ENCODE results near the gene LARGE2. TPM values are rescaled to one million over a fixed set of nuclear protein-coding genes. Genes with fewer than 3 reads are reported as not detected.

The LARGE2 gene
- total RNA-seq, 2 donors from 2014 or later: 0.90 to 1.4 TPM

- no peaks in the 10 kb centered on the region for H3K27me3 Mint-ChIP-seq (ENCODE audit: low read depth)
- no peak for ATAC-seq (replicated peaks in 1 of 2)
- no peak overlapping the region for H3K27ac Mint-ChIP-seq
- peaks cover 8% of the 10 kb centered on the region in 2 donors for H3K36me3 Mint-ChIP-seq (ENCODE audit: insufficient read depth in 2 of 2)
- DNase-seq: no peak
- H3K4me3 Mint-ChIP-seq: no peak overlapping the region
- H3K4me1 Mint-ChIP-seq (ENCODE audit: low read depth): no peaks in the 10 kb centered on the region
- no peaks in the 10 kb centered on the region for H3K9me3 Mint-ChIP-seq
Observed at GRCh38 chr11:45947885-45948284, 25.4 kb downstream of the LARGE2 start.

GRCh38 chr11:45948356-45948755, 25.9 kb downstream of the LARGE2 start:
- DNase-seq: no peak
- H3K27me3 Mint-ChIP-seq (ENCODE audit: low read depth): no peaks in the 10 kb centered on the region
- ATAC-seq (replicated peaks in 1 of 2): no peak
- no peak overlapping the region for H3K4me3 Mint-ChIP-seq
- H3K4me1 Mint-ChIP-seq (ENCODE audit: low read depth): no peaks in the 10 kb centered on the region
- no peaks in the 10 kb centered on the region for H3K9me3 Mint-ChIP-seq
- peaks cover 8 to 10% of the 10 kb centered on the region in 2 donors for H3K36me3 Mint-ChIP-seq (ENCODE audit: insufficient read depth in 2 of 2)
- no peak overlapping the region for H3K27ac Mint-ChIP-seq

- Mint-ChIP-seq H3K4me1 (ENCODE audit: low read depth) (no peaks in the 10 kb centered on the region), H3K27me3 (ENCODE audit: low read depth) (no peaks in the 10 kb centered on the region), H3K9me3 (no peaks in the 10 kb centered on the region), H3K27ac (no peak overlapping the region), H3K36me3 (ENCODE audit: insufficient read depth in 2 of 2) (peaks cover 8 to 12% of the 10 kb centered on the region in 2 donors), H3K4me3 (no peak overlapping the region)
- DNase-seq: no peak
- no peak for ATAC-seq (replicated peaks in 1 of 2)
Observed at GRCh38 chr11:45949992-45950407, 27.5 kb downstream of the LARGE2 start.

DNA sequence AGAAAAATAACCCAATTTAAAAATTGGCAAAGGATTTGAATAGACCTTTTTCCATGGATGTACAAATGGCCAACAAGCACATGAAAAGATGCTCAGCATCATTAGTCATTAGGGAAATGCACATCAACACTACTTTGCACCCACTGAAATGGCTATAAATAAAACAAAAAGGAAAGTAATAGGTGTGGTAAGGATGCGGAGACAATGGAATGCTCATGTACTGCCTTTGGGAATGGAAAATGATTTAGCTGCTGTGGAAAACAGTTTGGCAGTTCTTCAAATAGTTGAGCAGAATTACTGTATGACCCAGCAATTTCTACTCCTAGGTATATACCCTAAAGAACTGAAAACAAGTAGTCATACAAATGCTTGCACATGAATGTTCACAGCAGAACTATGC, 37.4 kb downstream of the LARGE2 start:
- peaks cover 3 to 17% of the 10 kb centered on the region in 2 donors for H3K36me3 Mint-ChIP-seq (ENCODE audit: insufficient read depth in 2 of 2)
- no peak overlapping the region for H3K4me3 Mint-ChIP-seq
- no peak for DNase-seq
- H3K4me1 Mint-ChIP-seq (ENCODE audit: low read depth): no peaks in the 10 kb centered on the region
- no peak overlapping the region for H3K27ac Mint-ChIP-seq
- ATAC-seq (replicated peaks in 1 of 2): no peak
- H3K27me3 Mint-ChIP-seq (ENCODE audit: low read depth): no peaks in the 10 kb centered on the region
- H3K9me3 Mint-ChIP-seq: no peaks in the 10 kb centered on the region

- Mint-ChIP-seq H3K9me3 (no peaks in the 10 kb centered on the region), H3K27ac (peak overlapping the region; percentile 12), H3K4me3 (no peak overlapping the region), H3K36me3 (ENCODE audit: insufficient read depth in 2 of 2) (peaks cover 3 to 12% of the 10 kb centered on the region in 2 donors), H3K4me1 (ENCODE audit: low read depth) (no peaks in the 10 kb centered on the region), H3K27me3 (ENCODE audit: low read depth) (no peaks in the 10 kb centered on the region)
- DNase-seq: no peak
- no peak for ATAC-seq (replicated peaks in 1 of 2)
Observed at GRCh38 chr11:45960387-45961095, 38.1 kb downstream of the LARGE2 start.

GRCh38 chr11:45961751-45962240, 39.3 kb downstream of the LARGE2 start:
- Mint-ChIP-seq H3K4me1 (ENCODE audit: low read depth) (no peaks in the 10 kb centered on the region), H3K36me3 (ENCODE audit: insufficient read depth in 2 of 2) (peaks cover 0 to 8% of the 10 kb centered on the region in 2 donors), H3K9me3 (no peaks in the 10 kb centered on the region), H3K4me3 (no peak overlapping the region), H3K27ac (no peak overlapping the region), H3K27me3 (ENCODE audit: low read depth) (no peaks in the 10 kb centered on the region)
- no peak for DNase-seq
- ATAC-seq (replicated peaks in 1 of 2): no peak

DNA sequence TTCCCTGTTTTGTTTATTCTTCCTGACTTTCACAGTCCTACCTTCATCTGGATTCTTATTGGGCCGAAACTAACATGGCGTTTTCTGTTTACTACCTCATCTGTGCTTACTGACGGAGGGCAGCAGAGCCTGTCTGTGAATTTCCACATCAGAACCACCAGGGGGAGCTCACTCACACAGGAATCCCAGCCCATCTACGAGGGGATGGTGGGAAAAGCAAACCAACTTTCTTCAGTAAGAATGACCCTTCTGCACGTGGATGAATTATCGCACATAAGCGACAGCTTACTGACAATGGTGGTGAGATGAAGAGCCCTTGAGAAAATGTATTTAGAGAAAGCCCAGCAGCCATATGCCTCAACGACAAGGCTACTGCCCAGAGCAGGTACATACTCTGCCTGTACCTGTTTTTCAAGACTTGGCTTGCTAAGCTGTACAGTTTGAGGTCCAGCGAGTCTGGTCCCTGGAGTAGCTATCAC, 42.5 kb downstream of the LARGE2 start:
- Mint-ChIP-seq H3K36me3 (ENCODE audit: insufficient read depth in 2 of 2) (peaks cover 0 to 5% of the 10 kb centered on the region in 2 donors), H3K27me3 (ENCODE audit: low read depth) (no peaks in the 10 kb centered on the region), H3K4me1 (ENCODE audit: low read depth) (no peaks in the 10 kb centered on the region), H3K9me3 (no peaks in the 10 kb centered on the region), H3K27ac (no peak overlapping the region), H3K4me3 (no peak overlapping the region)
- DNase-seq (peak; percentile 47 to 61), ATAC-seq (replicated peaks in 1 of 2) (peak; percentile 79 to 84)

- H3K9me3 Mint-ChIP-seq: no peaks in the 10 kb centered on the region
- ATAC-seq (replicated peaks in 1 of 2) (no peak), DNase-seq (no peak)
- H3K36me3 Mint-ChIP-seq (ENCODE audit: insufficient read depth in 2 of 2): peaks cover 0 to 2% of the 10 kb centered on the region in 2 donors
- H3K27ac Mint-ChIP-seq: no peak overlapping the region
- H3K4me1 Mint-ChIP-seq (ENCODE audit: low read depth): no peaks in the 10 kb centered on the region
- no peaks in the 10 kb centered on the region for H3K27me3 Mint-ChIP-seq (ENCODE audit: low read depth)
- no peak overlapping the region for H3K4me3 Mint-ChIP-seq
Observed at GRCh38 chr11:45967506-45967905, 45.0 kb downstream of the LARGE2 start.

GRCh38 chr11:45968901-45969300, 46.4 kb downstream of the LARGE2 start:
- no peak overlapping the region for H3K4me3 Mint-ChIP-seq
- H3K27me3 Mint-ChIP-seq (ENCODE audit: low read depth): no peaks in the 10 kb centered on the region
- no peak overlapping the region for H3K27ac Mint-ChIP-seq
- DNase-seq (no peak), ATAC-seq (replicated peaks in 1 of 2) (no peak)
- H3K4me1 Mint-ChIP-seq (ENCODE audit: low read depth): no peaks in the 10 kb centered on the region
- peaks cover 0 to 2% of the 10 kb centered on the region in 2 donors for H3K36me3 Mint-ChIP-seq (ENCODE audit: insufficient read depth in 2 of 2)
- H3K9me3 Mint-ChIP-seq: no peaks in the 10 kb centered on the region

DNA sequence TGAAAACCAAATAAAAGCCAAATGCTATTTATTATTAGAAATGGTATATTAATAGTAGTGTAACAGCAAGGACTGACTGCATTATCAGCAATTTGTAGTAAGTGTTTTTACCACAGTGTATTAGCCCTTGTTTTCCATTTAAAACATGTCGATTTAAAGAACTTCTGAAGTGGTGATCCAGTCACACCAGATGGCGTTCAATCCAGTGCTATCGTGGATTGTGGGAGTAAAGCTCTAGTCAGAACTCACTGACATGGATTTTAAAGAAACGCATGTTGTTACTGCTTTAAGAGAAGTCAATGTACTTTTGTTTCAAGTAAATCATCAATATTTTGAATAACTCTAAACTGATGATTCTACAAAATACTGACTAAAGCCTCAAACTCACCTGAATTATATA, 51.1 kb downstream of the LARGE2 start:
- no peaks in the 10 kb centered on the region for H3K4me1 Mint-ChIP-seq (ENCODE audit: low read depth)
- H3K4me3 Mint-ChIP-seq: no peak overlapping the region
- H3K27ac Mint-ChIP-seq: no peak overlapping the region
- H3K9me3 Mint-ChIP-seq: no peaks in the 10 kb centered on the region
- ATAC-seq (replicated peaks in 1 of 2) (no peak), DNase-seq (no peak)
- peaks cover 0 to 6% of the 10 kb centered on the region in 2 donors for H3K36me3 Mint-ChIP-seq (ENCODE audit: insufficient read depth in 2 of 2)
- no peaks in the 10 kb centered on the region for H3K27me3 Mint-ChIP-seq (ENCODE audit: low read depth)

- ATAC-seq (replicated peaks in 1 of 2) (no peak), DNase-seq (no peak)
- Mint-ChIP-seq H3K36me3 (ENCODE audit: insufficient read depth in 2 of 2) (peaks cover 1 to 5% of the 10 kb centered on the region in 2 donors), H3K4me3 (no peak overlapping the region), H3K9me3 (no peaks in the 10 kb centered on the region), H3K27ac (no peak overlapping the region), H3K4me1 (ENCODE audit: low read depth) (no peaks in the 10 kb centered on the region), H3K27me3 (ENCODE audit: low read depth) (no peaks in the 10 kb centered on the region)
Observed at GRCh38 chr11:45974806-45975205, 52.4 kb downstream of the LARGE2 start.
